ENCODE results near the gene ILKAP. TPM values are rescaled to one million over a fixed set of nuclear protein-coding genes. Genes with fewer than 3 reads are reported as not detected.

Gene ILKAP
- total and polyA plus RNA-seq, 2 experiments from 2014 or later, result 25.9 to 37.5 TPM

DNA sequence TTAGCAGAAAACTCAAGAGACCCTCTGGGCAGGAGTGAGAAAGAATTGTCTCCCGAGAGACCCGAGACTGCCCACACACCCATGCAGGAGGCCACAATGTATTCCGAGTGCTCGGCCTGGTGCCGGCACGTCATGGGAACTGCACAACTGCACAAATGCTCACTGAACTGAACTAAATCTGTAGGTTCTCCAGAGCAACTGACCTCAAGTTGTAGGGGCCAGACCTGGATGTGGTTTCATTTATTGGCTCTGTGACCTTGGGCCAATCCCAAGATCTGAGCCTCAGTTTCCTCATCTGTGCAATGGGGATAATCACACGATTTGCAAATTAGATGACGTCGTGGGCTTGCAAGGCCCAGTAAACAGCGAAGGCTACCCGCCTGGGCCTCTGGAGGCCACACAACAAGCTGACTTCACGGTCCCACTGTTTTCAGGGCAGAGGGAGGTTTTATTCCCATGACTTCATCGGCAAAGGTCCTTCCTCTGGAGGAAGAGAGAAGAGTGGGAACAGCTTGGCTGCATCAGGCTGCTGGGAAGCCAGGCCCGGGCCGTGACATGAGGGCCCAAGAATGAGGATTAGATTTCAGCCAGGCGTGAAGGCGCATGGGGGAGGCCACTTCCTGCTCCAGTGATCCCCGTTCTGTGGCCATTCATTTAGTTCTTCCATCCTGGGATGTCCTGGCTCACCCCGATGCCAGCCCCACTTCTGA is 48.3 kb downstream of the ILKAP start:
- no peak overlapping the region for H2AFZ ChIP-seq
- H3K36me3 ChIP-seq (replicated peaks; ENCODE audit: insufficient read depth, low read depth), result no peaks in the 10 kb centered on the region
- no peaks in the 10 kb centered on the region for H3K79me2 ChIP-seq
- 81% methylated on average over 19 of the region's 19 CpGs for WGBS (ENCODE audit: low lambda C conversion rate, missing lambda C conversion rate)
- no peak for DNase-seq (ENCODE audit: low spot score)
- TF ChIP-seq, protein P1, sequence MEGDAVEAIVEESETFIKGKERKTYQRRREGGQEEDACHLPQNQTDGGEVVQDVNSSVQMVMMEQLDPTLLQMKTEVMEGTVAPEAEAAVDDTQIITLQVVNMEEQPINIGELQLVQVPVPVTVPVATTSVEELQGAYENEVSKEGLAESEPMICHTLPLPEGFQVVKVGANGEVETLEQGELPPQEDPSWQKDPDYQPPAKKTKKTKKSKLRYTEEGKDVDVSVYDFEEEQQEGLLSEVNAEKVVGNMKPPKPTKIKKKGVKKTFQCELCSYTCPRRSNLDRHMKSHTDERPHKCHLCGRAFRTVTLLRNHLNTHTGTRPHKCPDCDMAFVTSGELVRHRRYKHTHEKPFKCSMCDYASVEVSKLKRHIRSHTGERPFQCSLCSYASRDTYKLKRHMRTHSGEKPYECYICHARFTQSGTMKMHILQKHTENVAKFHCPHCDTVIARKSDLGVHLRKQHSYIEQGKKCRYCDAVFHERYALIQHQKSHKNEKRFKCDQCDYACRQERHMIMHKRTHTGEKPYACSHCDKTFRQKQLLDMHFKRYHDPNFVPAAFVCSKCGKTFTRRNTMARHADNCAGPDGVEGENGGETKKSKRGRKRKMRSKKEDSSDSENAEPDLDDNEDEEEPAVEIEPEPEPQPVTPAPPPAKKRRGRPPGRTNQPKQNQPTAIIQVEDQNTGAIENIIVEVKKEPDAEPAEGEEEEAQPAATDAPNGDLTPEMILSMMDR (IDR thresholded peaks at IDR 0.05; ENCODE audit: poor library complexity), result no peak
- TF ChIP-seq EZH2 (IDR thresholded peaks at IDR 0.05; ENCODE audit: borderline replicate concordance) (no peak), EZH2phosphoT487 (IDR thresholded peaks at IDR 0.05; ENCODE audit: low read depth, severe bottlenecking, unreplicated experiment) (no peak)
- no peak overlapping the region for H3K4me3 ChIP-seq
- no peak overlapping the region for H3K4me2 ChIP-seq
- no peak overlapping the region for H3K27ac ChIP-seq
- no peaks in the 10 kb centered on the region for H3K9me3 ChIP-seq (ENCODE audit: low read depth)
- no peaks in the 10 kb centered on the region for H3K9me2 ChIP-seq (replicated peaks; ENCODE audit: insufficient read depth)
- H4K20me1 ChIP-seq (ENCODE audit: insufficient read depth, poor library complexity, severe bottlenecking), result no peaks in the 10 kb centered on the region
- H3K27me3 ChIP-seq, result peaks cover 16% of the 10 kb centered on the region
- no peaks in the 10 kb centered on the region for H3K4me1 ChIP-seq (ENCODE audit: insufficient read depth)

DNA sequence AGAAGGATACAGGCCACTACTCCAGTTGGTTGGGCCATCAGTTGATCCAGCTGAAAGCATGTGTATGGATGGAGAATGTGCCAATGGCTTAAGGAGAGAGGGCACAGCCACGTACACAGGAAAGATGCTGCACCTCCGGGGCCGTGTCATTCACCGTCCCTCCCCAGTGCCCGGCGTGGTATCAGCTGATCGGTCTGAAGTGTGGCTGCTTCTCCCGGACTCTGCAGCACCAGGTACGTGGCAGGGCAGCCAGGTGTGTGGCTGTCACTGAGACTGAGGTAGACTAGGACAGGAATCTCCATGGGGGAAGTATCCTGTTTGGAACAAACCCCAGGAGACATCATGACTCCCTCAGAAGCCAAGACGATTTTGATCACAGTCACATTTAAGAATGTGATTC is 48.9 kb downstream of the ILKAP start:
- H3K79me2 ChIP-seq, result no peaks in the 10 kb centered on the region
- H3K4me2 ChIP-seq, result no peak overlapping the region
- H3K27me3 ChIP-seq, result peaks cover 9% of the 10 kb centered on the region
- H3K36me3 ChIP-seq (replicated peaks; ENCODE audit: insufficient read depth, low read depth), result no peaks in the 10 kb centered on the region
- 93% methylated on average over 10 of the region's 10 CpGs for WGBS (ENCODE audit: low lambda C conversion rate, missing lambda C conversion rate)
- H4K20me1 ChIP-seq (ENCODE audit: insufficient read depth, poor library complexity, severe bottlenecking), result no peaks in the 10 kb centered on the region
- no peaks in the 10 kb centered on the region for H3K9me3 ChIP-seq (ENCODE audit: low read depth)
- no peak overlapping the region for H3K27ac ChIP-seq
- no peaks in the 10 kb centered on the region for H3K4me1 ChIP-seq (ENCODE audit: insufficient read depth)
- no peaks in the 10 kb centered on the region for H3K9me2 ChIP-seq (replicated peaks; ENCODE audit: insufficient read depth)
- H2AFZ ChIP-seq, result no peak overlapping the region
- H3K4me3 ChIP-seq, result no peak overlapping the region
- no peak for DNase-seq (ENCODE audit: low spot score)
- TF ChIP-seq EZH2 (IDR thresholded peaks at IDR 0.05; ENCODE audit: borderline replicate concordance) (no peak), EZH2phosphoT487 (IDR thresholded peaks at IDR 0.05; ENCODE audit: low read depth, severe bottlenecking, unreplicated experiment) (no peak)
- TF ChIP-seq, protein P1 (IDR thresholded peaks at IDR 0.05; ENCODE audit: poor library complexity), result no peak

DNA sequence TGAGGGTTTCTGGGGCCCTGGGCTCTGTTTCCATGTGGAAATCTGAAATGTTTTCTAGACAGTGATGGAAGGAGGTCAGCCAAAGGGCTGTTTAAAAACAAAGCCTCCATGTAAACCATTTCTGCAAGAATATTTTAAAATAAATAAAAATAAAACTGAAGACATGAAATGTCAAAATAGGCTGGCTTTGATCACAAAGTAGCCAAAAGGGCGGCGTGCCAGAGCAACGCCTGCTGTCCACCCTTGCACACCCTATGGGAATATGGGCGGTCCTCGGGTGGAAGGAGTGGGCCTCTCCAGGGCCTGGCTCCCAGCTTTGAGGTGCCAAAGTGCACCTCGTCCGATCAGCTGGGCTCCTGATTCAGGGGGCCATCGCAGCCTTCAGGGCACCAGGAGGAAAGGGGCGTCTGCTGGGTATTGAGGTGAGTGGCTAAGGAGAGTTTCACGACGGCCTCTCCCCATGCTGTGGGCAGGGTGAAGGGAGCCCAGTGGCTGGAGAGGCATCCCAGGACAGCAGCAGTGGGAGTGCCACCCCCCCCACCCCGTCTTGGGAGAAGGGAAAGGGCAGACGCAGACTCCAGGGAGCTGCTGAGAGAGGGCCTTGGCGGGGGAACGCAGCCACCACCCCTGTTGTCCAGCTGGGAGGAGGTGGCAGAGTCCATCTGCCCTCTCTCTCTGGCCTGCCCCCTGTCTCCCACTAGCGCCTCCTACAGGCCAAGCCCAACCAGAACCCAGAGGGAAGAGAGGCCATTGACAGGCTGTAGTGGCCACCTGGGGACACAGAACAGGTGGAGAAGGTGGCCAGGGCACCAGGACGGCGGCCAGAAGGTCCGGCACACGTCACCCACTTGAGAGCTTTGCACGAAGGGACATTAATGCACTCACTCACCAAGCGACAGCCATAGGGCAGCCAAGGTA is 50.5 kb downstream of the ILKAP start:
- no peak overlapping the region for H3K4me3 ChIP-seq
- no peaks in the 10 kb centered on the region for H3K79me2 ChIP-seq
- no peak overlapping the region for H3K4me2 ChIP-seq
- WGBS (ENCODE audit: low lambda C conversion rate, missing lambda C conversion rate), result 87% methylated on average over 22 of the region's 22 CpGs
- no peaks in the 10 kb centered on the region for H4K20me1 ChIP-seq (ENCODE audit: insufficient read depth, poor library complexity, severe bottlenecking)
- no peaks in the 10 kb centered on the region for H3K36me3 ChIP-seq (replicated peaks; ENCODE audit: insufficient read depth, low read depth)
- H3K27me3 ChIP-seq, result peaks cover under 1% of the 10 kb centered on the region
- no peak overlapping the region for H2AFZ ChIP-seq
- H3K27ac ChIP-seq, result no peak overlapping the region
- no peaks in the 10 kb centered on the region for H3K9me3 ChIP-seq (ENCODE audit: low read depth)
- no peak for TF ChIP-seq EZH2 (IDR thresholded peaks at IDR 0.05; ENCODE audit: borderline replicate concordance)
- TF ChIP-seq, protein P1 (IDR thresholded peaks at IDR 0.05; ENCODE audit: poor library complexity), result peak; percentile 11
- DNase-seq (ENCODE audit: low spot score), result no peak
- H3K9me2 ChIP-seq (replicated peaks; ENCODE audit: insufficient read depth), result no peaks in the 10 kb centered on the region
- H3K4me1 ChIP-seq (ENCODE audit: insufficient read depth), result no peaks in the 10 kb centered on the region
